ENCODE measurements around the gene CEL. TPM values are rescaled to one million over a fixed set of nuclear protein-coding genes. Genes with fewer than 3 reads are reported as not detected.
"Not testable (repeated sequence)": the region's sequence is repeated elsewhere in the genome, so short reads cannot be mapped to it uniquely, and the experiment has no call there.

CEL gene
- total RNA-seq, 1 experiment from 2014 or later: 0.19 TPM

- H3K4me2 ChIP-seq (ENCODE audit: low read depth, low read length, poor library complexity, severe bottlenecking); H3K9ac ChIP-seq (ENCODE audit: low read length); H3K4me3 ChIP-seq (ENCODE audit: low read length); H3K79me2 ChIP-seq (ENCODE audit: low read length); H3K27me3 ChIP-seq (ENCODE audit: low read length); H3K9me3 ChIP-seq (ENCODE audit: low read length); H3K36me3 ChIP-seq (ENCODE audit: insufficient read depth, low read length); H4K20me1 ChIP-seq (ENCODE audit: insufficient read depth, low read depth, low read length); H2AFZ ChIP-seq (ENCODE audit: low read length); H3K9me2 ChIP-seq (replicated peaks; ENCODE audit: insufficient read depth, low read length); H3K4me1 ChIP-seq (ENCODE audit: low read length); DNase-seq; H3K27ac ChIP-seq (ENCODE audit: low read length): not testable (repeated sequence)
Measured at GRCh38 chr9:133070500-133070961, 8.8 kb downstream of the CEL start.

DNA sequence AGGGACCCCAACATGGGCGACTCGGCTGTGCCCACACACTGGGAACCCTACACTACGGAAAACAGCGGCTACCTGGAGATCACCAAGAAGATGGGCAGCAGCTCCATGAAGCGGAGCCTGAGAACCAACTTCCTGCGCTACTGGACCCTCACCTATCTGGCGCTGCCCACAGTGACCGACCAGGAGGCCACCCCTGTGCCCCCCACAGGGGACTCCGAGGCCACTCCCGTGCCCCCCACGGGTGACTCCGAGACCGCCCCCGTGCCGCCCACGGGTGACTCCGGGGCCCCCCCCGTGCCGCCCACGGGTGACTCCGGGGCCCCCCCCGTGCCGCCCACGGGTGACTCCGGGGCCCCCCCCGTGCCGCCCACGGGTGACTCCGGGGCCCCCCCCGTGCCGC lies 9.2 kb downstream of the CEL start:
- not testable (repeated sequence) for DNase-seq; H3K36me3 ChIP-seq (ENCODE audit: insufficient read depth, low read length); H3K4me2 ChIP-seq (ENCODE audit: low read depth, low read length, poor library complexity, severe bottlenecking); H3K4me1 ChIP-seq (ENCODE audit: low read length); H3K9me3 ChIP-seq (ENCODE audit: low read length); H3K9ac ChIP-seq (ENCODE audit: low read length); H3K79me2 ChIP-seq (ENCODE audit: low read length); H3K9me2 ChIP-seq (replicated peaks; ENCODE audit: insufficient read depth, low read length); H3K4me3 ChIP-seq (ENCODE audit: low read length); H3K27me3 ChIP-seq (ENCODE audit: low read length); H3K27ac ChIP-seq (ENCODE audit: low read length); H4K20me1 ChIP-seq (ENCODE audit: insufficient read depth, low read depth, low read length); H2AFZ ChIP-seq (ENCODE audit: low read length)

DNA sequence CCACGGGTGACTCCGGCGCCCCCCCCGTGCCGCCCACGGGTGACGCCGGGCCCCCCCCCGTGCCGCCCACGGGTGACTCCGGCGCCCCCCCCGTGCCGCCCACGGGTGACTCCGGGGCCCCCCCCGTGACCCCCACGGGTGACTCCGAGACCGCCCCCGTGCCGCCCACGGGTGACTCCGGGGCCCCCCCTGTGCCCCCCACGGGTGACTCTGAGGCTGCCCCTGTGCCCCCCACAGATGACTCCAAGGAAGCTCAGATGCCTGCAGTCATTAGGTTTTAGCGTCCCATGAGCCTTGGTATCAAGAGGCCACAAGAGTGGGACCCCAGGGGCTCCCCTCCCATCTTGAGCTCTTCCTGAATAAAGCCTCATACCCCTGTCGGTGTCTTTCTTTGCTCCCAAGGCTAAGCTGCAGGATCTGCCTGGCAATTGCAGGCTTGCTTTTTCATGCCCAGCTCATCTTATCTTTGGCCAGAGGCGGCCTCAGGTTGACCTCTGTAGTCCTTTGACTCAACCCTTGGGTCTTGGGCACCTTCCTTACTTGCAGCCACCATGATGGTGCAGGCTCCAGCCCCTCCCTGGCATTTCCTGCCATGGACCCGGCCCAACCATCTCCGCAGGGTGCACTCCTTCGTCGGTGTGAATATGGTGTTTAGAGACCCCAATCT lies 9.8 kb downstream of the CEL start:
- Histone ChIP-seq H2AFZ (ENCODE audit: low read length) (no peak overlapping the region), H4K20me1 (ENCODE audit: insufficient read depth, low read depth, low read length) (0 out of 2 replicates have a peak, but pooled peaks cover 4% of the 10 kb centered on the region), H3K27me3 (ENCODE audit: low read length) (no peaks in the 10 kb centered on the region), H3K4me2 (ENCODE audit: low read depth, low read length, poor library complexity, severe bottlenecking) (no peak overlapping the region), H3K4me3 (ENCODE audit: low read length) (no peak overlapping the region), H3K9ac (ENCODE audit: low read length) (no peak overlapping the region), H3K9me3 (ENCODE audit: low read length) (no peaks in the 10 kb centered on the region), H3K9me2 (replicated peaks; ENCODE audit: insufficient read depth, low read length) (no peaks in the 10 kb centered on the region), H3K79me2 (ENCODE audit: low read length) (no peaks in the 10 kb centered on the region), H3K36me3 (ENCODE audit: insufficient read depth, low read length) (no peaks in the 10 kb centered on the region), H3K27ac (ENCODE audit: low read length) (no peak overlapping the region), H3K4me1 (ENCODE audit: low read length) (no peaks in the 10 kb centered on the region)
- DNase-seq: no peak

GRCh38 chr9:133072210-133072609 lies 10.4 kb downstream of the CEL start:
- H3K27me3 ChIP-seq (ENCODE audit: low read length): not testable (repeated sequence)

GRCh38 chr9:133073086-133074014 lies 11.6 kb downstream of the CEL start:
- H3K4me1 ChIP-seq (ENCODE audit: low read length): no peaks in the 10 kb centered on the region
- H4K20me1 ChIP-seq (ENCODE audit: insufficient read depth, low read depth, low read length): 0 out of 2 replicates have a peak, but pooled peaks cover 4% of the 10 kb centered on the region
- H3K9me2 ChIP-seq (replicated peaks; ENCODE audit: insufficient read depth, low read length): no peaks in the 10 kb centered on the region
- no peak for DNase-seq
- H3K9ac ChIP-seq (ENCODE audit: low read length): no peak overlapping the region
- H3K36me3 ChIP-seq (ENCODE audit: insufficient read depth, low read length): no peaks in the 10 kb centered on the region
- H3K4me3 ChIP-seq (ENCODE audit: low read length): no peak overlapping the region
- H3K27ac ChIP-seq (ENCODE audit: low read length): no peak overlapping the region
- no peak overlapping the region for H3K4me2 ChIP-seq (ENCODE audit: low read depth, low read length, poor library complexity, severe bottlenecking)
- H3K79me2 ChIP-seq (ENCODE audit: low read length): no peaks in the 10 kb centered on the region
- no peaks in the 10 kb centered on the region for H3K9me3 ChIP-seq (ENCODE audit: low read length)
- H2AFZ ChIP-seq (ENCODE audit: low read length): no peak overlapping the region
- no peaks in the 10 kb centered on the region for H3K27me3 ChIP-seq (ENCODE audit: low read length)

More at GRCh38 chr9:133072210-133072609, 10.4 kb downstream of the CEL start:
- H3K36me3 ChIP-seq (ENCODE audit: insufficient read depth, low read length); H4K20me1 ChIP-seq (ENCODE audit: insufficient read depth, low read depth, low read length); H3K27ac ChIP-seq (ENCODE audit: low read length); H3K9me3 ChIP-seq (ENCODE audit: low read length); H3K9me2 ChIP-seq (replicated peaks; ENCODE audit: insufficient read depth, low read length); H3K9ac ChIP-seq (ENCODE audit: low read length); H3K4me1 ChIP-seq (ENCODE audit: low read length); H3K4me3 ChIP-seq (ENCODE audit: low read length); DNase-seq; H2AFZ ChIP-seq (ENCODE audit: low read length); H3K4me2 ChIP-seq (ENCODE audit: low read depth, low read length, poor library complexity, severe bottlenecking); H3K79me2 ChIP-seq (ENCODE audit: low read length): not testable (repeated sequence)

- no peak for DNase-seq
Measured at GRCh38 chr9:133074111-133074651, 12.4 kb downstream of the CEL start.

GRCh38 chr9:133075925-133076630 lies 14.3 kb downstream of the CEL start:
- Histone ChIP-seq H3K4me3 (ENCODE audit: low read length) (no peak overlapping the region), H3K36me3 (ENCODE audit: insufficient read depth, low read length) (no peaks in the 10 kb centered on the region), H2AFZ (ENCODE audit: low read length) (no peak overlapping the region), H3K79me2 (ENCODE audit: low read length) (no peaks in the 10 kb centered on the region), H3K27ac (ENCODE audit: low read length) (no peak overlapping the region), H3K9me2 (replicated peaks; ENCODE audit: insufficient read depth, low read length) (no peaks in the 10 kb centered on the region), H3K4me1 (ENCODE audit: low read length) (no peaks in the 10 kb centered on the region), H4K20me1 (ENCODE audit: insufficient read depth, low read depth, low read length) (0 out of 2 replicates have a peak, but pooled peaks cover 4% of the 10 kb centered on the region), H3K27me3 (ENCODE audit: low read length) (no peaks in the 10 kb centered on the region), H3K9ac (ENCODE audit: low read length) (no peak overlapping the region), H3K4me2 (ENCODE audit: low read depth, low read length, poor library complexity, severe bottlenecking) (no peak overlapping the region), H3K9me3 (ENCODE audit: low read length) (no peaks in the 10 kb centered on the region)
- DNase-seq: no peak

More at GRCh38 chr9:133074111-133074651, 12.4 kb downstream of the CEL start:
- no peaks in the 10 kb centered on the region for H3K36me3 ChIP-seq (ENCODE audit: insufficient read depth, low read length)
- H3K4me2 ChIP-seq (ENCODE audit: low read depth, low read length, poor library complexity, severe bottlenecking): no peak overlapping the region
- H4K20me1 ChIP-seq (ENCODE audit: insufficient read depth, low read depth, low read length): 0 out of 2 replicates have a peak, but pooled peaks cover 4% of the 10 kb centered on the region
- no peaks in the 10 kb centered on the region for H3K4me1 ChIP-seq (ENCODE audit: low read length)
- no peaks in the 10 kb centered on the region for H3K9me3 ChIP-seq (ENCODE audit: low read length)
- H3K27ac ChIP-seq (ENCODE audit: low read length): no peak overlapping the region
- no peak overlapping the region for H3K9ac ChIP-seq (ENCODE audit: low read length)
- H3K79me2 ChIP-seq (ENCODE audit: low read length): no peaks in the 10 kb centered on the region
- H3K9me2 ChIP-seq (replicated peaks; ENCODE audit: insufficient read depth, low read length): no peaks in the 10 kb centered on the region
- H3K27me3 ChIP-seq (ENCODE audit: low read length): no peaks in the 10 kb centered on the region
- H2AFZ ChIP-seq (ENCODE audit: low read length): no peak overlapping the region
- H3K4me3 ChIP-seq (ENCODE audit: low read length): no peak overlapping the region
